22Rv1 (cell line): ENCODE measurements around the gene JAG2.

ENCODE experiments used
- H3K27ac ChIP-seq: fragments of 450-650 bp; 2 replicates; pipeline ENCODE4 v1.5.1; 2017
- ZFX ChIP-seq: fragments of 450-650 bp; IDR thresholded peaks from 2 replicates; pipeline ENCODE4 v1.6.1; 2017; ENCODE audit warnings: antibody characterized with exemption, borderline replicate concordance
- TF ChIP-seq, protein P1 (sequence below): fragments of 450-650 bp; IDR thresholded peaks from 2 replicates; pipeline ENCODE4 v1.5.1; 2017; ENCODE audit warnings: mild to moderate bottlenecking

JAG2 gene

GRCh38 chr14:105177082-105177481, 8.5 kb upstream of the JAG2 start:
- H3K27ac ChIP-seq: no peak overlapping the region
- no peak for TF ChIP-seq ZFX
- TF ChIP-seq, protein P1, sequence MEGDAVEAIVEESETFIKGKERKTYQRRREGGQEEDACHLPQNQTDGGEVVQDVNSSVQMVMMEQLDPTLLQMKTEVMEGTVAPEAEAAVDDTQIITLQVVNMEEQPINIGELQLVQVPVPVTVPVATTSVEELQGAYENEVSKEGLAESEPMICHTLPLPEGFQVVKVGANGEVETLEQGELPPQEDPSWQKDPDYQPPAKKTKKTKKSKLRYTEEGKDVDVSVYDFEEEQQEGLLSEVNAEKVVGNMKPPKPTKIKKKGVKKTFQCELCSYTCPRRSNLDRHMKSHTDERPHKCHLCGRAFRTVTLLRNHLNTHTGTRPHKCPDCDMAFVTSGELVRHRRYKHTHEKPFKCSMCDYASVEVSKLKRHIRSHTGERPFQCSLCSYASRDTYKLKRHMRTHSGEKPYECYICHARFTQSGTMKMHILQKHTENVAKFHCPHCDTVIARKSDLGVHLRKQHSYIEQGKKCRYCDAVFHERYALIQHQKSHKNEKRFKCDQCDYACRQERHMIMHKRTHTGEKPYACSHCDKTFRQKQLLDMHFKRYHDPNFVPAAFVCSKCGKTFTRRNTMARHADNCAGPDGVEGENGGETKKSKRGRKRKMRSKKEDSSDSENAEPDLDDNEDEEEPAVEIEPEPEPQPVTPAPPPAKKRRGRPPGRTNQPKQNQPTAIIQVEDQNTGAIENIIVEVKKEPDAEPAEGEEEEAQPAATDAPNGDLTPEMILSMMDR: no peak

DNA sequence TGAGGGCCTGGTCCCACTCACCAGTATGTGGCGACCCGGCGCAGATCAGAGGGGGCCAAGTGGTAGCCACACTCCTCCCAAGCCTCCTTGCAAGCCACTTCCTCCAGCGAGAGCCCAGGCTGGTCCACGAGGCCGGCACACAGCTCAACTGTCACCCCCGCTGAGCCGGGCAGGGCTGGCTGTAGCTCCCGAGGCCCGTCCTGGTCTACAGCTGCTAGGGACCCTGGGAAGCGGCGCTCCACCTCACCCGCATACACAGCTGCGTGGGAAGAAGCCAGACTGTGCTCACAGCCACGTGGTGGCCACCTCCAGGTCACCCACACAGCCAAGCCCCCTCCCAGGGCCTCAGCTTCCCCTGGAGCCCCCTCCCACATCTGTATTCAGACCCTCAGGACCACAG, 7.9 kb upstream of the JAG2 start:
- TF ChIP-seq, protein P1: no peak
- no peak for TF ChIP-seq ZFX
- no peak overlapping the region for H3K27ac ChIP-seq

GRCh38 chr14:105173901-105174894, 5.6 kb upstream of the JAG2 start:
- H3K27ac ChIP-seq: no peak overlapping the region
- TF ChIP-seq, protein P1: no peak
- no peak for TF ChIP-seq ZFX

DNA sequence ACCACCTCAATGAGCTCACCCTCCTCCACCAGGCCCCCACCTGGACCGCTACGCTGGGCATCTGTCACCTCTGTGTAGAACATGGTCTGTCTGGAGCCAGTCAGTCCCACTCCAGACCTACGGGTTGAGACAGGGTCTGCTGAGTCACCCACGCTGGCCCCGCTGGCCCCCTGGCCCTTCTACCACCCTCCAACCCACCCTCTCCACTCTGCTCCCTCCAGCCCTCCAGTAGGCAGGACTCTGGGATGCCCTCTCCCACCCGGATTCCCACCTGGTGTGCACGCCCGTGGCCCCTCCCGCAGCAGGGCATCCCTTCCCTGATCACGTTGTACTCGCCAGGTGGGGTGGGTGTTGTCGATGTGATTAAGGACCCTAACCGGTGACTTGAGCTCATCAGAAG, 4.6 kb upstream of the JAG2 start:
- no peak overlapping the region for H3K27ac ChIP-seq
- no peak for TF ChIP-seq ZFX
- TF ChIP-seq, protein P1: no peak

DNA sequence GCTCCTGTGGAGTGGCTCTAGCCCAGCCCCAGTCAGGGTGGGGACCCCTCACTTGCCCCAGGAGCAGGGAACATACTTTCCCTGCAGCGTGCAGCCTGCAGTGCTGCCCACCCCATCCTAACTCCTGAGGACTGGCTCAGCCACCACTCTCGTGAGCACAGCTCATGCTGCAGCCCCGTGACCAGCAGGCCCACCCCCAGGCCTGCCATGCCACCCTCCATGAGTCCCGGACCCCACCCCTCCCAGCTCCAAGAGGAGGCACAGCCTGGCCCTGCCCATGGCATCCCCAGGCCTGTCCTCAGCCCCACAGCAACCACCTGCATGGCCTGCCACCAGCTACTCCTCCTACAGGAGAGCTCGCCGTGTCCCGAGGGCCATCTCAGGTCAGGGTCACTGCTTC, 3.9 kb upstream of the JAG2 start:
- TF ChIP-seq, protein P1: no peak
- TF ChIP-seq ZFX: no peak
- no peak overlapping the region for H3K27ac ChIP-seq

GRCh38 chr14:105171004-105171673, 2.6 kb upstream of the JAG2 start:
- TF ChIP-seq, protein P1: no peak
- no peak for TF ChIP-seq ZFX
- H3K27ac ChIP-seq: no peak overlapping the region
